Retinal pigment epithelial cell (primary cell): ENCODE data around the gene TAMM41.

Source experiments
- DNase-seq: peaks from one replicate; pipeline ENCODE4 v3.0.0-alpha.2; 2010; ENCODE audit warnings: low read depth
- H3K4me3 ChIP-seq: 2 replicates; pipeline ENCODE4 v1.5.1; 2011; ENCODE audit warnings: mild to moderate bottlenecking, low read length, control low read depth, moderate library complexity
- CTCF ChIP-seq: conservative IDR thresholded peaks from 2 replicates; pipeline ENCODE4 v1.5.1; 2011; ENCODE audit warnings: low read depth, low read length, control low read depth, inconsistent platforms

The TAMM41 gene

GRCh38 chr3:11791339-11792200 is 55.1 kb downstream of the TAMM41 start:
- no peak for TF ChIP-seq CTCF
- DNase-seq: no peak
- H3K4me3 ChIP-seq: no peak overlapping the region

- no peak overlapping the region for H3K4me3 ChIP-seq
- TF ChIP-seq CTCF: no peak
- DNase-seq: no peak
These were observed 57.3 kb downstream of the TAMM41 start for GRCh38 chr3:11789412-11789811.

GRCh38 chr3:11784971-11785377 is 61.7 kb downstream of the TAMM41 start:
- H3K4me3 ChIP-seq: no peak overlapping the region
- no peak for DNase-seq

GRCh38 chr3:11780341-11780740 is 66.3 kb downstream of the TAMM41 start:
- no peak overlapping the region for H3K4me3 ChIP-seq
- no peak for DNase-seq
- no peak for TF ChIP-seq CTCF

More at GRCh38 chr3:11784971-11785377, 61.7 kb downstream of the TAMM41 start:
- TF ChIP-seq CTCF: no peak

GRCh38 chr3:11779626-11780025 is 67.1 kb downstream of the TAMM41 start:
- no peak for TF ChIP-seq CTCF
- DNase-seq: no peak
- no peak overlapping the region for H3K4me3 ChIP-seq

GRCh38 chr3:11778248-11778647 is 68.4 kb downstream of the TAMM41 start:
- no peak overlapping the region for H3K4me3 ChIP-seq
- DNase-seq: no peak
- no peak for TF ChIP-seq CTCF

GRCh38 chr3:11776346-11776745 is 70.3 kb downstream of the TAMM41 start:
- DNase-seq: no peak
- H3K4me3 ChIP-seq: no peak overlapping the region
- TF ChIP-seq CTCF: no peak
